NCI-H82 (cell line): ENCODE measurements around the gene PPP5C.
"Not testable (repeated sequence)": the region's sequence is repeated elsewhere in the genome, so short reads cannot be mapped to it uniquely, and the experiment has no call there.

Experiments used
- DNase-seq: peaks from one replicate; lab custom pipeline; 2025; lab: John Stamatoyannopoulos, UW

The PPP5C gene

GRCh38 chr19:46365561-46365960, 18.7 kb downstream of the PPP5C start:
- DNase-seq = no peak

GRCh38 chr19:46366620-46367292, 19.9 kb downstream of the PPP5C start:
- peak; percentile 86 for DNase-seq

- DNase-seq = peak; percentile 83
Measured at GRCh38 chr19:46367426-46367825, 20.5 kb downstream of the PPP5C start.

- peak; percentile 94 for DNase-seq
Measured at GRCh38 chr19:46368116-46368515, 21.2 kb downstream of the PPP5C start.

- no peak for DNase-seq
Measured at GRCh38 chr19:46369817-46370216, 22.9 kb downstream of the PPP5C start.

- no peak for DNase-seq
Measured at GRCh38 chr19:46371371-46371901, 24.5 kb downstream of the PPP5C start.

GRCh38 chr19:46372901-46373490, 26.1 kb downstream of the PPP5C start:
- no peak for DNase-seq

GRCh38 chr19:46373491-46374359, 26.8 kb downstream of the PPP5C start:
- no peak for DNase-seq

- DNase-seq = no peak
Measured at GRCh38 chr19:46374536-46375475, 27.9 kb downstream of the PPP5C start.

- not testable (repeated sequence) for DNase-seq
Measured at GRCh38 chr19:46375476-46376067, 28.7 kb downstream of the PPP5C start.

- DNase-seq = no peak
Measured at GRCh38 chr19:46376241-46377153, 29.6 kb downstream of the PPP5C start.

GRCh38 chr19:46378268-46378667, 31.4 kb downstream of the PPP5C start:
- no peak for DNase-seq

- DNase-seq = no peak
Measured at GRCh38 chr19:46380690-46381089, 33.8 kb downstream of the PPP5C start.

GRCh38 chr19:46381346-46381745, 34.5 kb downstream of the PPP5C start:
- no peak for DNase-seq

- DNase-seq = no peak
Measured at GRCh38 chr19:46381756-46382345, 35.0 kb downstream of the PPP5C start.

GRCh38 chr19:46383171-46383815, 36.4 kb downstream of the PPP5C start:
- no peak for DNase-seq

- DNase-seq = no peak
Measured at GRCh38 chr19:46383846-46384245, 37.0 kb downstream of the PPP5C start.

- DNase-seq = peak; percentile 93
Measured at GRCh38 chr19:46384396-46384795, 37.5 kb downstream of the PPP5C start.

- no peak for DNase-seq
Measured at GRCh38 chr19:46385636-46386035, 38.7 kb downstream of the PPP5C start.
